Measurements from ENCODE around the gene MEGF11.

Gene MEGF11

GRCh38 chr15:66180531-66181097, 72.9 kb downstream of the MEGF11 start:
- no peak for DNase-seq (ENCODE audit: low read depth, low spot score)
- H3K4me3 ChIP-seq (ENCODE audit: insufficient read length, low read depth), result no peak overlapping the region
- H3K27me3 ChIP-seq (ENCODE audit: insufficient read depth, insufficient read length), result no peaks in the 10 kb centered on the region
- no peaks in the 10 kb centered on the region for H3K36me3 ChIP-seq (ENCODE audit: insufficient read depth, insufficient read length, low read length)
- no peaks in the 10 kb centered on the region for H3K9me3 ChIP-seq (ENCODE audit: insufficient read depth, low read length)
- no peak overlapping the region for H3K9ac ChIP-seq (ENCODE audit: insufficient read length, low read depth)
- TF ChIP-seq ZNF274 (IDR thresholded peaks at IDR 0.05; ENCODE audit: low read depth, low read length) (no peak), SUZ12 (IDR thresholded peaks at IDR 0.05; ENCODE audit: extremely low read depth, insufficient read depth, insufficient read length) (no peak), YY1 (IDR thresholded peaks at IDR 0.05; ENCODE audit: insufficient read depth, insufficient read length) (no peak)
- H3K4me1 ChIP-seq (ENCODE audit: insufficient read depth, insufficient read length), result peaks cover 12% of the 10 kb centered on the region

GRCh38 chr15:66178531-66178910, 75.0 kb downstream of the MEGF11 start:
- no peak overlapping the region for H3K4me3 ChIP-seq (ENCODE audit: insufficient read length, low read depth)
- TF ChIP-seq ZNF274 (IDR thresholded peaks at IDR 0.05; ENCODE audit: low read depth, low read length), result no peak
- TF ChIP-seq SUZ12 (IDR thresholded peaks at IDR 0.05; ENCODE audit: extremely low read depth, insufficient read depth, insufficient read length), result no peak
- no peaks in the 10 kb centered on the region for H3K36me3 ChIP-seq (ENCODE audit: insufficient read depth, insufficient read length, low read length)
- no peaks in the 10 kb centered on the region for H3K9me3 ChIP-seq (ENCODE audit: insufficient read depth, low read length)
- DNase-seq (ENCODE audit: low read depth, low spot score), result no peak
- no peaks in the 10 kb centered on the region for H3K27me3 ChIP-seq (ENCODE audit: insufficient read depth, insufficient read length)
- peaks cover 6% of the 10 kb centered on the region for H3K4me1 ChIP-seq (ENCODE audit: insufficient read depth, insufficient read length)
- H3K9ac ChIP-seq (ENCODE audit: insufficient read length, low read depth), result no peak overlapping the region

DNA sequence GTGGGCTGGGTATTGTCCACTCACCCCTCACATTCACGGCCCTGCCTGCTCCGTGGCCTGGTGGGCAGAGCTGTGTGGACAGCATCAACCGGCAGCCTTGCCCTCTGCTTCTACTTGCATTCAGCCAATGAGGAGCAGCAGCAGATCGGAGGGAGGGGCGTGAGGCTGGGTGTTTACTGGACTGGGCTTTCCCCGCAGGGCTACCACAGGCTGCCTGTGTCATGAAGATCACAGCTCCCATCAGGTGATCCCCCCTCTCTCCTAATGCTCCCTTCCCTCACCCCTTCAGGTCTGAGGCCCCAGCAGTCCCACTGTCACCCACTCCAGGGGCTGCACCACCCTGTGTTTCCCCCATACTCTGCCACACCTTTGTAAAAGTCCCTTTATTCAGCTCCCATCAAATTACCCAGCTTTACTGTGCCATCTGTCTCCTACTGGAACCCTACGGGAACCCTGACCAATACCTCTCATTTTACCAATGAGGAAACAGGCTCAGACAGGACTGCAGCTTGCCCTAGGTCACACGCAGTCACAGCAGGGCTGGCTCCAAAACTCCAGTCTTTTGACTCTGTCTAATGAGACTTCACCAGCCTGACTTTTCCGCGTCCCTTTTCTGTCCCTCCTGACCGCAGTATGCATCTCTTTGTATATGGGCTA, 81.1 kb downstream of the MEGF11 start:
- TF ChIP-seq SUZ12 (IDR thresholded peaks at IDR 0.05; ENCODE audit: extremely low read depth, insufficient read depth, insufficient read length) (no peak), ZNF274 (IDR thresholded peaks at IDR 0.05; ENCODE audit: low read depth, low read length) (no peak), YY1 (IDR thresholded peaks at IDR 0.05; ENCODE audit: insufficient read depth, insufficient read length) (no peak)
- DNase-seq (ENCODE audit: low read depth, low spot score), result no peak
- peaks cover 20% of the 10 kb centered on the region for H3K4me1 ChIP-seq (ENCODE audit: insufficient read depth, insufficient read length)
- H3K27me3 ChIP-seq (ENCODE audit: insufficient read depth, insufficient read length), result no peaks in the 10 kb centered on the region
- H3K9ac ChIP-seq (ENCODE audit: insufficient read length, low read depth), result no peak overlapping the region
- no peak overlapping the region for H3K4me3 ChIP-seq (ENCODE audit: insufficient read length, low read depth)
- H3K9me3 ChIP-seq (ENCODE audit: insufficient read depth, low read length), result no peaks in the 10 kb centered on the region
- H3K36me3 ChIP-seq (ENCODE audit: insufficient read depth, insufficient read length, low read length), result no peaks in the 10 kb centered on the region

GRCh38 chr15:66171841-66172240, 81.7 kb downstream of the MEGF11 start:
- Histone ChIP-seq H3K9me3 (ENCODE audit: insufficient read depth, low read length) (no peaks in the 10 kb centered on the region), H3K27me3 (ENCODE audit: insufficient read depth, insufficient read length) (no peaks in the 10 kb centered on the region), H3K9ac (ENCODE audit: insufficient read length, low read depth) (no peak overlapping the region), H3K36me3 (ENCODE audit: insufficient read depth, insufficient read length, low read length) (no peaks in the 10 kb centered on the region), H3K4me3 (ENCODE audit: insufficient read length, low read depth) (no peak overlapping the region), H3K4me1 (ENCODE audit: insufficient read depth, insufficient read length) (peaks cover 22% of the 10 kb centered on the region)
- no peak for TF ChIP-seq YY1 (IDR thresholded peaks at IDR 0.05; ENCODE audit: insufficient read depth, insufficient read length)
- no peak for TF ChIP-seq SUZ12 (IDR thresholded peaks at IDR 0.05; ENCODE audit: extremely low read depth, insufficient read depth, insufficient read length)
- no peak for TF ChIP-seq ZNF274 (IDR thresholded peaks at IDR 0.05; ENCODE audit: low read depth, low read length)
- no peak for DNase-seq (ENCODE audit: low read depth, low spot score)

DNA sequence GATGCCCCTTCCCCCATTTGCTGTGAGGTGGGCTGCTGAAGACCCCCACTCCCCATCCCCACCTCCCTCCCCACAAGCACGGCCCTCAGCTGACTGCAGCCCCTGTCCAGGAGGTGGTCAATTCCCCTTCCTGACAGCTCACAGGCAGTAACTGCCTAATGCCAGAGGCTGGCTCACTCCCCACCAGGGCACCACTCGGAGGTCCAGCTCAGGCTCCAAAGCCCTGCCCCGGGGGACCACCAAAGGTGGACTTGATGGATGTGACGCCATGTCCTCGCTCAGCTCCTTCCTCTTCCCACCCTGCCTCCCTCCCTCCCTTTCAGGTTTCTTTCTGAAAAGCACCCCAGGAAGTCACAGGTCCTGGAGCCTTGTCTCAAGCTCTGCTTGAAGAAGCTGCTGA, 82.8 kb downstream of the MEGF11 start:
- H3K4me1 ChIP-seq (ENCODE audit: insufficient read depth, insufficient read length), result peaks cover 26% of the 10 kb centered on the region
- no peak overlapping the region for H3K9ac ChIP-seq (ENCODE audit: insufficient read length, low read depth)
- DNase-seq (ENCODE audit: low read depth, low spot score), result no peak
- no peaks in the 10 kb centered on the region for H3K27me3 ChIP-seq (ENCODE audit: insufficient read depth, insufficient read length)
- H3K4me3 ChIP-seq (ENCODE audit: insufficient read length, low read depth), result no peak overlapping the region
- no peaks in the 10 kb centered on the region for H3K36me3 ChIP-seq (ENCODE audit: insufficient read depth, insufficient read length, low read length)
- no peaks in the 10 kb centered on the region for H3K9me3 ChIP-seq (ENCODE audit: insufficient read depth, low read length)
- TF ChIP-seq ZNF274 (IDR thresholded peaks at IDR 0.05; ENCODE audit: low read depth, low read length) (no peak), SUZ12 (IDR thresholded peaks at IDR 0.05; ENCODE audit: extremely low read depth, insufficient read depth, insufficient read length) (no peak), YY1 (IDR thresholded peaks at IDR 0.05; ENCODE audit: insufficient read depth, insufficient read length) (no peak)

- peaks cover 29% of the 10 kb centered on the region for H3K4me1 ChIP-seq (ENCODE audit: insufficient read depth, insufficient read length)
- no peak for DNase-seq (ENCODE audit: low read depth, low spot score)
- H3K9me3 ChIP-seq (ENCODE audit: insufficient read depth, low read length), result no peaks in the 10 kb centered on the region
- no peak overlapping the region for H3K4me3 ChIP-seq (ENCODE audit: insufficient read length, low read depth)
- no peak for TF ChIP-seq YY1 (IDR thresholded peaks at IDR 0.05; ENCODE audit: insufficient read depth, insufficient read length)
- TF ChIP-seq SUZ12 (IDR thresholded peaks at IDR 0.05; ENCODE audit: extremely low read depth, insufficient read depth, insufficient read length), result no peak
- TF ChIP-seq ZNF274 (IDR thresholded peaks at IDR 0.05; ENCODE audit: low read depth, low read length), result no peak
- no peaks in the 10 kb centered on the region for H3K27me3 ChIP-seq (ENCODE audit: insufficient read depth, insufficient read length)
- H3K36me3 ChIP-seq (ENCODE audit: insufficient read depth, insufficient read length, low read length), result no peaks in the 10 kb centered on the region
- H3K9ac ChIP-seq (ENCODE audit: insufficient read length, low read depth), result no peak overlapping the region
Observed at GRCh38 chr15:66170042-66170441, 83.5 kb downstream of the MEGF11 start.

- Histone ChIP-seq H3K9ac (ENCODE audit: insufficient read length, low read depth) (no peak overlapping the region), H3K9me3 (ENCODE audit: insufficient read depth, low read length) (no peaks in the 10 kb centered on the region), H3K4me1 (ENCODE audit: insufficient read depth, insufficient read length) (peaks cover 29% of the 10 kb centered on the region), H3K36me3 (ENCODE audit: insufficient read depth, insufficient read length, low read length) (no peaks in the 10 kb centered on the region), H3K27me3 (ENCODE audit: insufficient read depth, insufficient read length) (no peaks in the 10 kb centered on the region), H3K4me3 (ENCODE audit: insufficient read length, low read depth) (no peak overlapping the region)
- no peak for TF ChIP-seq SUZ12 (IDR thresholded peaks at IDR 0.05; ENCODE audit: extremely low read depth, insufficient read depth, insufficient read length)
- TF ChIP-seq YY1 (IDR thresholded peaks at IDR 0.05; ENCODE audit: insufficient read depth, insufficient read length), result no peak
- no peak for TF ChIP-seq ZNF274 (IDR thresholded peaks at IDR 0.05; ENCODE audit: low read depth, low read length)
- DNase-seq (ENCODE audit: low read depth, low spot score), result no peak
Observed at GRCh38 chr15:66169625-66170024, 83.9 kb downstream of the MEGF11 start.
